DND-41 (cell line): ENCODE results near the gene FFAR4.

ENCODE experiments used
- ATAC-seq: fragments of 200-7000 bp; cut with Tn5 transposase; 3 replicates; pipeline ENCODE4 v1.9.1; 2021; ENCODE audit warnings: low read depth; ENCODE audit not compliant: insufficient read depth
- DNase-seq: peaks from one replicate; pipeline ENCODE4 v3.0.0-alpha.2; 2020
- H2AFZ ChIP-seq: 2 replicates; pipeline ENCODE4 v1.6.0; 2012; ENCODE audit warnings: low read depth, low read length
- H3K27ac ChIP-seq: 2 replicates; pipeline ENCODE4 v1.5.1; 2012; ENCODE audit warnings: low read length, inconsistent platforms
- H3K27me3 ChIP-seq: fragments of 200-600 bp; sonication (generic); 2 replicates; pipeline ENCODE4 v1.6.0; 2012; ENCODE audit warnings: low read length, mild to moderate bottlenecking, inconsistent platforms; ENCODE audit not compliant: insufficient read depth, poor library complexity
- H3K36me3 ChIP-seq: 2 replicates; pipeline ENCODE4 v1.5.1; 2012; ENCODE audit warnings: low read length, inconsistent platforms; ENCODE audit not compliant: insufficient read depth
- H3K4me1 ChIP-seq: 2 replicates; pipeline ENCODE4 v1.5.1; 2012; ENCODE audit warnings: mild to moderate bottlenecking, low read length; ENCODE audit not compliant: insufficient read depth
- H3K4me2 ChIP-seq: 2 replicates; pipeline ENCODE4 v1.6.0; 2012; ENCODE audit warnings: mild to moderate bottlenecking, moderate library complexity, low read length, inconsistent platforms; ENCODE audit not compliant: insufficient read depth
- H3K4me3 ChIP-seq, 2 experiments: fragments of 200-600 bp in 1 of 2; shearing (Covaris generic) in 1 of 2; 2 replicates each; pipeline ENCODE4 v1.5.1; 2012 to 2016; ENCODE audit warnings: inconsistent platforms in 2 of 2, low read length in 2 of 2, mild to moderate bottlenecking in 2 of 2, low read depth in 1 of 2, moderate library complexity in 1 of 2
- H3K79me2 ChIP-seq: 2 replicates; pipeline ENCODE4 v1.6.0; 2012; ENCODE audit warnings: low read length, inconsistent platforms; ENCODE audit not compliant: insufficient read depth
- H3K9ac ChIP-seq: 2 replicates; pipeline ENCODE4 v1.6.0; 2012; ENCODE audit warnings: low read depth, mild to moderate bottlenecking, inconsistent platforms, low read length, moderate library complexity
- H3K9me3 ChIP-seq: 2 replicates; pipeline ENCODE4 v1.5.1; 2012; ENCODE audit warnings: low read length, moderate library complexity, mild to moderate bottlenecking, inconsistent platforms; ENCODE audit not compliant: insufficient read depth, severe bottlenecking
- H4K20me1 ChIP-seq: 2 replicates; pipeline ENCODE4 v1.6.0; 2012; ENCODE audit warnings: low read length; ENCODE audit not compliant: insufficient read depth
- CTCF ChIP-seq: IDR thresholded peaks from 2 replicates; pipeline ENCODE4 v1.5.1; 2012; ENCODE audit warnings: borderline replicate concordance, low read length, moderate library complexity, mild to moderate bottlenecking; ENCODE audit not compliant: poor library complexity, severe bottlenecking; ENCODE audit errors: extremely low read depth
- EZH2 ChIP-seq: IDR thresholded peaks from 3 replicates; pipeline ENCODE4 v1.6.1; 2012; ENCODE audit warnings: borderline replicate concordance, low read depth, mild to moderate bottlenecking, moderate library complexity, low read length, inconsistent platforms; ENCODE audit not compliant: severe bottlenecking

Gene FFAR4

GRCh38 chr10:93572606-93573005 lies 6.1 kb downstream of the FFAR4 start:
- Histone ChIP-seq H3K4me1 (peaks cover 4% of the 10 kb centered on the region; the same call in 1 of the 2 replicates), H3K27me3 (peaks cover 5% of the 10 kb centered on the region), H3K9me3 (no peaks in the 10 kb centered on the region), H3K9ac (no peak overlapping the region), H3K79me2 (no peaks in the 10 kb centered on the region), H4K20me1 (no peaks in the 10 kb centered on the region), H3K27ac (no peak overlapping the region), H2AFZ (no peak overlapping the region), H3K4me2 (no peak overlapping the region), H3K4me3 (no peak overlapping the region), H3K36me3 (no peaks in the 10 kb centered on the region)
- TF ChIP-seq CTCF = no peak
- TF ChIP-seq EZH2 = no peak
- no peak for ATAC-seq
- DNase-seq = no peak

GRCh38 chr10:93573051-93573909 lies 6.8 kb downstream of the FFAR4 start:
- DNase-seq (peak; percentile 26), ATAC-seq (peak; percentile 66)
- H2AFZ ChIP-seq = no peak overlapping the region
- no peaks in the 10 kb centered on the region for H3K9me3 ChIP-seq
- no peaks in the 10 kb centered on the region for H3K79me2 ChIP-seq
- peaks cover 5% of the 10 kb centered on the region for H3K27me3 ChIP-seq
- H3K4me1 ChIP-seq = peaks cover 4% of the 10 kb centered on the region; the same call in 1 of the 2 replicates
- TF ChIP-seq CTCF (no peak), EZH2 (no peak)
- H3K27ac ChIP-seq = no peak overlapping the region
- H3K4me3 ChIP-seq = no peak overlapping the region
- H3K4me2 ChIP-seq = no peak overlapping the region
- H4K20me1 ChIP-seq = no peaks in the 10 kb centered on the region
- no peak overlapping the region for H3K9ac ChIP-seq
- no peaks in the 10 kb centered on the region for H3K36me3 ChIP-seq

- DNase-seq = no peak
- no peaks in the 10 kb centered on the region for H3K79me2 ChIP-seq
These were observed 7.5 kb downstream of the FFAR4 start for GRCh38 chr10:93573924-93574323.

More at GRCh38 chr10:93573924-93574323, 7.5 kb downstream of the FFAR4 start:
- H3K4me3 ChIP-seq = no peak overlapping the region
- peaks cover 4% of the 10 kb centered on the region; the same call in 1 of the 2 replicates for H3K4me1 ChIP-seq
- no peaks in the 10 kb centered on the region for H4K20me1 ChIP-seq
- peaks cover 5% of the 10 kb centered on the region for H3K27me3 ChIP-seq
- no peaks in the 10 kb centered on the region for H3K36me3 ChIP-seq
- TF ChIP-seq EZH2 (no peak), CTCF (no peak)
- no peak for ATAC-seq
- no peaks in the 10 kb centered on the region for H3K9me3 ChIP-seq
- H3K9ac ChIP-seq = no peak overlapping the region
- no peak overlapping the region for H3K4me2 ChIP-seq
- H2AFZ ChIP-seq = no peak overlapping the region
- H3K27ac ChIP-seq = no peak overlapping the region
